PC-9 (cell line): Measurements from ENCODE around the gene PRR23A.

Experiments used
- EZH2 ChIP-seq: fragments of 200-600 bp; sonication (generic); IDR thresholded peaks from 2 replicates; pipeline ENCODE4 v1.8.0; 2017; ENCODE audit warnings: antibody characterized with exemption, low read depth
- TF ChIP-seq, protein P1 (sequence below): fragments of 200-600 bp; sonication (generic); conservative IDR thresholded peaks from 2 replicates; pipeline ENCODE4 v1.6.1; 2017; ENCODE audit warnings: mixed run types, antibody characterized with exemption, mild to moderate bottlenecking, moderate library complexity

DNA sequence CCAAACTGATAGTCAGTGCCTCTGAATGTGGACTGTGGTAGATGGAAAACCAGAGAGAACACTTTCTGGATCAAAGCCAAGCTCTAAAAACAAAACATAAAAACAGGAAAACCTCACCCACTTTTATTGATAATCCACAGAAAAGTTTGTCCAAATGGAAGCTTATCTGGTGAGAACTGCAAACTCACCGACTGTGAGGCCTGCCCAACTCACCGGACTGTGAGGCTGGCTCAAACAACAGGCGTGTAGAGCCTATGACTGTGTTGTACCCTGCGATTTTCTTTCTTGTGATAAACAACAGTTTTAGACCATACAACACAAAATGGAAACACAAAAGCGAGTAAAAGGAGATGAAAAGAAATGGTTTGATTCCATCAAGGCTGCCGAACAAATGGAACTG is 31.4 kb upstream of the PRR23A start:
- TF ChIP-seq, protein P1, sequence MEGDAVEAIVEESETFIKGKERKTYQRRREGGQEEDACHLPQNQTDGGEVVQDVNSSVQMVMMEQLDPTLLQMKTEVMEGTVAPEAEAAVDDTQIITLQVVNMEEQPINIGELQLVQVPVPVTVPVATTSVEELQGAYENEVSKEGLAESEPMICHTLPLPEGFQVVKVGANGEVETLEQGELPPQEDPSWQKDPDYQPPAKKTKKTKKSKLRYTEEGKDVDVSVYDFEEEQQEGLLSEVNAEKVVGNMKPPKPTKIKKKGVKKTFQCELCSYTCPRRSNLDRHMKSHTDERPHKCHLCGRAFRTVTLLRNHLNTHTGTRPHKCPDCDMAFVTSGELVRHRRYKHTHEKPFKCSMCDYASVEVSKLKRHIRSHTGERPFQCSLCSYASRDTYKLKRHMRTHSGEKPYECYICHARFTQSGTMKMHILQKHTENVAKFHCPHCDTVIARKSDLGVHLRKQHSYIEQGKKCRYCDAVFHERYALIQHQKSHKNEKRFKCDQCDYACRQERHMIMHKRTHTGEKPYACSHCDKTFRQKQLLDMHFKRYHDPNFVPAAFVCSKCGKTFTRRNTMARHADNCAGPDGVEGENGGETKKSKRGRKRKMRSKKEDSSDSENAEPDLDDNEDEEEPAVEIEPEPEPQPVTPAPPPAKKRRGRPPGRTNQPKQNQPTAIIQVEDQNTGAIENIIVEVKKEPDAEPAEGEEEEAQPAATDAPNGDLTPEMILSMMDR, result no peak
- no peak for TF ChIP-seq EZH2
